Uterus (tissue), 4 donors: ENCODE results near the gene SLC22A16. TPM values are rescaled to one million over a fixed set of nuclear protein-coding genes. Genes with fewer than 3 reads are reported as not detected.
"Not testable (repeated sequence)": the region's sequence is repeated elsewhere in the genome, so short reads cannot be mapped to it uniquely, and the experiment has no call there.

Experiments used
- DNase-seq, 2 donors: peaks; one replicate each; pipeline ENCODE4 v3.0.0-alpha.2; 2019 to 2020
- H3K27ac ChIP-seq, 2 donors: fragments of 200-600 bp; sonication (generic); 1 replicate in 1 of 2; 2 replicates in 1 of 2; pipeline ENCODE4 v1.5.1; 2016 to 2018
- H3K27me3 ChIP-seq, 2 donors: fragments of 200-600 bp; sonication (generic); one replicate each; pipeline ENCODE4 v1.5.1; 2018 to 2019; ENCODE audit warnings: control low read depth in 1 of 2
- H3K36me3 ChIP-seq, 2 donors: fragments of 200-600 bp; sonication (generic); one replicate each; pipeline ENCODE4 v1.5.1; 2019; ENCODE audit warnings: control low read depth in 1 of 2
- H3K4me1 ChIP-seq, 2 donors: fragments of 200-600 bp; sonication (generic); one replicate each; pipeline ENCODE4 v1.5.1; 2018 to 2019; ENCODE audit warnings: control low read depth in 1 of 2
- H3K4me3 ChIP-seq, 2 donors: fragments of 200-600 bp; sonication (generic); 1 replicate in 1 of 2; 2 replicates in 1 of 2; pipeline ENCODE4 v1.5.1; 2018 to 2019; ENCODE audit warnings: mild to moderate bottlenecking in 1 of 2
- H3K9me3 ChIP-seq, 2 donors: fragments of 200-600 bp; sonication (generic); one replicate each; pipeline ENCODE4 v1.5.1; 2019; ENCODE audit warnings: control low read depth in 1 of 2
- CTCF ChIP-seq, 4 experiments: fragments of 200-600 bp in 2 of 4; fragments of 450-650 bp in 2 of 4; sonication (generic) in 2 of 4; IDR thresholded peaks; one replicate each; pipeline ENCODE4 v1.5.1; 2016 to 2019; ENCODE audit warnings: antibody characterized with exemption in 4 of 4, mild to moderate bottlenecking in 2 of 4, moderate library complexity in 1 of 4
- POLR2A ChIP-seq, 2 donors: fragments of 450-650 bp; IDR thresholded peaks; one replicate each; pipeline ENCODE4 v1.6.1; 2016; ENCODE audit warnings: antibody characterized with exemption in 2 of 2, mild to moderate bottlenecking in 1 of 2, moderate library complexity in 1 of 2
- intact Hi-C: fragments of 100-400 bp; cut with DNase I; formaldehyde crosslinking; loops from one replicate; pipeline ENCODE4 v1.15.1; 2023; ENCODE audit warnings: low total_unique reads
- total RNA-seq, 4 donors: library from RNA; depleted of rRNA in 3 of 4; stranded (reverse); fragments of >200 nt in 3 of 4; gene quantifications; one replicate each; pipeline versions ENCODE4 v1.1.0 to v1.2.4, GENCODE V29; 2014 to 2023
- donor health status: DM: yes; HTN: yes; CAD: no.

Gene SLC22A16
- total RNA-seq, 4 donors from 2014 or later: 2.9 to 10.8 TPM; not detected in 2

DNA sequence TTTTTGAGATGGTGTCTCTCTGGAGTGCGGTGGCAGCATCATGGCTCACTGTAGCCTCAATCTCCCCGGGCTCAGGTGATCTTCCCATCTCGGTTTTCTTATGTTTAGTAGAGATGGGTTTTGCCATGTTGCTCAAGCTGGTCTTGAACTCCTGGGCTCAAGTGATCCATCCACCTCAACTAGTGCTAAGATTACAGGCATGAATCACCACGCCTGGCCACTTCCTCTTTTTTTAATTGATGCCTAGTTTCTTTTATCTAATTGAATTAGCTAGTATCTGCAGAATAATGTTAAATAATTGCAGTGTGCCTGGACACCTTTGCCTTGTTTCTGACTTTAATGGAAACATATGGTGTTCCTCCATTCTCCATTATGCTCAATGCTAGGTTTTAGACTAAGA is 38.4 kb upstream of the SLC22A16 start:
- no peak for TF ChIP-seq CTCF (IDR thresholded peaks at IDR 0.05)
- TF ChIP-seq POLR2A (IDR thresholded peaks at IDR 0.05): no peak

DNA sequence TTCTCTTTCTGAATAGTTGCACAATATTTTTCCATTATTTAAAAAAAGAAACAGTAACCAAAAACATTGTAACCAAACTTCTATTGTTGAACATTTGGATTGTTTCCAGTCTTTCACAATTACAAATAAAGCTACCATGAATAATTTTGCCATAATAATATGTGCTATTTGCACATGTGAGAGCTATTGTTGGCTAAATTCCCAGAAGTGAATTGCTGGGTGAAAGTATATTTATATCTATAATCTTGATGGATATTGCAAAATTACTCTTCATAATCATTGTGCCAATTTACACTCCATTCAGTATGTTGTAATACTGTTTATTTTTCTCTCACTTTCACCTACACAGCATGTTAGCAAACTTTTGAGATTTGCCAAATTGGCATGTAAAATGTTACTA is 36.6 kb upstream of the SLC22A16 start:
- Histone ChIP-seq H3K27me3 (no peaks in the 10 kb centered on the region), H3K4me1 (no peaks in the 10 kb centered on the region), H3K4me3 (no peak overlapping the region), H3K27ac (no peak overlapping the region), H3K9me3 (no peaks in the 10 kb centered on the region), H3K36me3 (no peaks in the 10 kb centered on the region)
- no peak for DNase-seq
- no peak for TF ChIP-seq POLR2A (IDR thresholded peaks at IDR 0.05)
- no peak for TF ChIP-seq CTCF (IDR thresholded peaks at IDR 0.05)
- intact Hi-C loops: no loop called here

More for the DNA sequence above, 38.4 kb upstream of the SLC22A16 start:
- Histone ChIP-seq H3K36me3 (no peaks in the 10 kb centered on the region), H3K4me1 (no peaks in the 10 kb centered on the region), H3K9me3 (no peaks in the 10 kb centered on the region), H3K27me3 (no peaks in the 10 kb centered on the region), H3K27ac (no peak overlapping the region), H3K4me3 (no peak overlapping the region)
- no peak for DNase-seq
- intact Hi-C loops: no loop called here

DNA sequence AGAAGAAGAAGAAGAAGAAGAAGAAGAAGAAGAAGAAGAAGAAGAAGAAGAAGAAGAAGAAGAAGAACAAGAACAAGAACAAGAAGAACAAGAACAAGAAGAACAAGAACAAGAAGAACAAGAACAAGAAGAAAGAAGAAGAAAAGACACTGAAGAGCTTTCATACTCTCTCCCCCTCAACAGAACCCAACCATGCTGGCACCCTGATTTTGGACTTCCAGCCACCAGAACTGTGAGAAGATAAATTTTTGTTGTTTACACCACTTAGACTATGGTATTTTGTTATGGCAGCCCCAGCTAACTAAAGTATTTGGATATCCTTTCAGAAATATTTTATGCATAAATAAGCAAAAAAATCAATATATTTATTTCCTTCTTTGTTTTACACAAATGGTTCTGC is 36.1 kb upstream of the SLC22A16 start:
- H3K4me3 ChIP-seq, intact Hi-C loops, DNase-seq, H3K36me3 ChIP-seq, H3K4me1 ChIP-seq, H3K27me3 ChIP-seq, H3K27ac ChIP-seq, H3K9me3 ChIP-seq: not testable (repeated sequence)

GRCh38 chr6:110511401-110511800 is 35.0 kb upstream of the SLC22A16 start:
- H3K4me1 ChIP-seq: no peaks in the 10 kb centered on the region
- TF ChIP-seq POLR2A (IDR thresholded peaks at IDR 0.05): no peak
- no peak for TF ChIP-seq CTCF (IDR thresholded peaks at IDR 0.05)
- no peak overlapping the region for H3K4me3 ChIP-seq
- H3K27ac ChIP-seq: no peak overlapping the region
- no peaks in the 10 kb centered on the region for H3K36me3 ChIP-seq
- intact Hi-C loops: no loop called here
- DNase-seq: no peak
- H3K9me3 ChIP-seq: no peaks in the 10 kb centered on the region
- H3K27me3 ChIP-seq: no peaks in the 10 kb centered on the region

DNA sequence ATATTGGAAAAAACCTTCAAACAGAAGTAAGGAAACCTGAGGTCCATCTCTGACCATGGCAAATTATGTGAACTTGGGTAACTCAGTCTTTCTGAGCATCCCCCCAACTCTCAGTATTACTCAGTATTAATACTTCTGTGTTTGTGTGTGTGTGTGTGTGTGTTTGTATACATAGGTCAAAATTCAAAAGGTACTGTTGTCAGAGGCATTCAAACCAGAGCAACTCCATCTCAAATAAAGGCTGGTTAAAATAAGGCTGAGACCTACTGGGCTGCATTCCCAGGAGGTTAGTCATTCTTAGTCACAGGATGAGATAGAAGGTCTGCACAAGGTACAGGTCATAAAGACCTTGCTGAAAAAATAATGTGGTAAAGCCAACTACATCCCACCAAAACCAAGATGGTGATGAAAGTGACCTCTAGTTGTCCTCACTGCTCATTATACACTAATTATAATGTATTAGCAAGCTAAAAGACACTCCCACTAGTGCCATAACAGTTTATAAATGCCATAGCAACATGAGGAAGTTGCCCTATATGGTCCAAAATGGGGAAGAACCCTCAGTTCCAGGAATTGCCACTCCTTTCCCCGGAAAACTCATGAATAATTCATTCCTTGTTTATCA is 33.3 kb upstream of the SLC22A16 start:
- TF ChIP-seq CTCF (IDR thresholded peaks at IDR 0.05) (no peak), POLR2A (IDR thresholded peaks at IDR 0.05) (no peak)
- Histone ChIP-seq H3K4me3 (no peak overlapping the region), H3K36me3 (no peaks in the 10 kb centered on the region), H3K27ac (no peak overlapping the region), H3K9me3 (no peaks in the 10 kb centered on the region), H3K4me1 (no peaks in the 10 kb centered on the region), H3K27me3 (no peaks in the 10 kb centered on the region)
- DNase-seq: peak in 1 of 2 donors; percentile 25
- intact Hi-C loops: no loop called here

DNA sequence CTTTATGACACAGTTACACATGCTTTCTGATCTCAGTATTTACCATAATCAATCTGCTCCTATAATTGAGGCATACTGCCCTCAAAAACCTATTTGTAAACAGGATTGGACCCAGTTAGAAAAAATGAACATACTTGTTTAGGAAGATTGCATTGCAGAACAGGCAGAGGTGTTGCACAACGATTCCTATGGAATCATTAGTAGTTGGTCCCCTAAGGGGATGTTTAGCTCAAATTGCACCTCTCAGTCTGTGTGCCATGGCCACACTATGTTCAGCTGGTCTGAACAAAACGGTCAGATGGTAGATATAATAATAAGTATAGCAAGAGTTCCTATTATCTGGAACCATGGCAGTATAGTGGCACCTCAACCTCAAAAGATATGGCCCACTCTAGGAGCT is 28.5 kb upstream of the SLC22A16 start:
- intact Hi-C loops, H3K27ac ChIP-seq, H3K4me1 ChIP-seq, H3K27me3 ChIP-seq, H3K9me3 ChIP-seq, DNase-seq, H3K36me3 ChIP-seq, H3K4me3 ChIP-seq: not testable (repeated sequence)
